Endothelial cell of umbilical vein (primary cell): ENCODE measurements around the gene PTRHD1. TPM values are rescaled to one million over a fixed set of nuclear protein-coding genes. Genes with fewer than 3 reads are reported as not detected.
A peak's percentile ranks its signal among the peaks of the same experiment; 100 is the strongest.

ENCODE experiments used
- BruUV-seq: library from RNA; stranded (reverse); fragments of 400-500 nt; replicated peaks from 2 replicates; lab custom pipeline; 2021; lab: Mats Ljungman, UMichigan
- CTCF ChIA-PET: fragments of 300-600, 350-600 bp; sonication (Branson Sonifier 250); formaldehyde crosslinking; loops from one replicate; lab custom pipeline; 2021; ENCODE audit warnings: antibody characterized with exemption, inconsistent platforms; lab: Charles Lee
- POLR2A ChIA-PET: fragments of 300-600, 350-600 bp; sonication (Branson Sonifier 250); formaldehyde crosslinking; loops from one replicate; lab custom pipeline; 2021; ENCODE audit warnings: antibody characterized with exemption, inconsistent platforms; lab: Charles Lee
- DNase-seq: peaks from one replicate; pipeline ENCODE4 v3.0.0-alpha.2; 2011; ENCODE audit warnings: low read depth, low spot score
- FAIRE-seq: peaks from 2 replicates; lab custom pipeline; 2011; peaks lifted over from hg19 to GRCh38; lab: Jason Lieb, UNC
- H2AFZ ChIP-seq: 2 replicates; pipeline ENCODE4 v1.6.0; 2012; ENCODE audit warnings: low read depth, low read length, control low read depth, inconsistent platforms
- H3K27ac ChIP-seq: 2 replicates; pipeline ENCODE4 v1.5.1; 2011; ENCODE audit warnings: low read depth, mild to moderate bottlenecking, control low read depth, low read length, moderate library complexity; ENCODE audit not compliant: insufficient read depth
- H3K27me3 ChIP-seq, 2 experiments: 2 replicates each; pipeline versions ENCODE4 v1.6.0 to v1.6.1; 2011; ENCODE audit warnings: low read length in 2 of 2, mixed read lengths in 1 of 2; ENCODE audit not compliant: control insufficient read depth in 2 of 2, insufficient read depth in 2 of 2
- H3K36me3 ChIP-seq, 2 experiments: 2 replicates in 1 of 2; 3 replicates in 1 of 2; pipeline ENCODE4 v1.5.1; 2011; ENCODE audit warnings: low read length in 2 of 2, mild to moderate bottlenecking in 1 of 2, moderate library complexity in 1 of 2; ENCODE audit not compliant: control insufficient read depth in 2 of 2, insufficient read depth in 2 of 2; ENCODE audit errors: extremely low read depth in 1 of 2
- H3K4me1 ChIP-seq: 3 replicates; pipeline ENCODE4 v1.5.1; 2011; ENCODE audit warnings: mild to moderate bottlenecking, low read length; ENCODE audit not compliant: control insufficient read depth, insufficient read depth; ENCODE audit errors: extremely low read depth
- H3K4me2 ChIP-seq: 2 replicates; pipeline ENCODE4 v1.6.1; 2011; ENCODE audit warnings: low read length, control low read depth, mixed read lengths; ENCODE audit not compliant: insufficient read depth
- H3K4me3 ChIP-seq, 3 experiments: fragments of 200-600 bp in 1 of 3; sonication (generic), shearing (Covaris generic) in 1 of 3; replicated peaks in 1 of 3; 2 replicates each; pipeline ENCODE4 v1.5.1; 2011 to 2016; ENCODE audit warnings: control low read depth in 3 of 3, low read length in 3 of 3, mild to moderate bottlenecking in 2 of 3, inconsistent platforms in 1 of 3, low read depth in 1 of 3, moderate library complexity in 1 of 3; ENCODE audit not compliant: insufficient read depth in 1 of 3
- H3K79me2 ChIP-seq: 2 replicates; pipeline ENCODE4 v1.6.0; 2012; ENCODE audit warnings: low read length, inconsistent platforms; ENCODE audit not compliant: control insufficient read depth, insufficient read depth
- H3K9ac ChIP-seq: replicated peaks from 2 replicates; pipeline ENCODE3; 2011; ENCODE audit warnings: low read length, control low read depth; ENCODE audit not compliant: insufficient read depth; ENCODE audit errors: extremely low read depth
- H3K9me1 ChIP-seq: replicated peaks from 3 replicates; pipeline ENCODE4 v1.6.0; 2011; ENCODE audit warnings: mild to moderate bottlenecking, low read length; ENCODE audit not compliant: control insufficient read depth, insufficient read depth; ENCODE audit errors: extremely low read depth
- H3K9me3 ChIP-seq: replicated peaks from 2 replicates; pipeline ENCODE4 v1.5.1; 2012; ENCODE audit warnings: low read length, inconsistent platforms; ENCODE audit not compliant: control insufficient read depth, insufficient read depth
- H4K20me1 ChIP-seq: replicated peaks from 2 replicates; pipeline ENCODE3; 2011; ENCODE audit warnings: mild to moderate bottlenecking, low read length; ENCODE audit not compliant: control insufficient read depth, insufficient read depth; ENCODE audit errors: extremely low read depth
- EZH2 ChIP-seq: IDR thresholded peaks from 2 replicates; pipeline ENCODE4 v1.6.1; 2012; ENCODE audit warnings: borderline replicate concordance, low read depth, mild to moderate bottlenecking, moderate library complexity, low read length, inconsistent platforms; ENCODE audit not compliant: severe bottlenecking
- FOS ChIP-seq: IDR thresholded peaks from 2 replicates; pipeline ENCODE4 v1.6.1; 2011; ENCODE audit warnings: mild to moderate bottlenecking, low read length, moderate library complexity, borderline replicate concordance; ENCODE audit not compliant: insufficient read depth
- GATA2 ChIP-seq: IDR thresholded peaks from 2 replicates; pipeline ENCODE4 v1.7.0; 2011; ENCODE audit warnings: low read depth, mild to moderate bottlenecking, moderate library complexity, mixed read lengths, low read length; ENCODE audit not compliant: insufficient read length, insufficient read depth
- JUN ChIP-seq: IDR thresholded peaks from 2 replicates; pipeline ENCODE4 v1.6.1; 2011; ENCODE audit warnings: borderline replicate concordance, low read depth; ENCODE audit not compliant: insufficient read length, insufficient read depth
- MYC ChIP-seq: IDR thresholded peaks from one replicate; pipeline ENCODE4 v1.6.1; 2011; ENCODE audit warnings: mild to moderate bottlenecking, low read depth, low read length
- POLR2A ChIP-seq: IDR thresholded peaks from 2 replicates; pipeline ENCODE4 v1.6.1; 2012; ENCODE audit warnings: low read depth, mild to moderate bottlenecking, control low read depth, low read length
- POLR2AphosphoS5 ChIP-seq: IDR thresholded peaks from 2 replicates; pipeline ENCODE4 v1.6.1; 2012; ENCODE audit warnings: low read depth, mild to moderate bottlenecking, control low read depth, low read length, moderate library complexity; ENCODE audit not compliant: insufficient read depth
- dilution Hi-C: fragments of 300-500 bp; cut with MboI; formaldehyde crosslinking; loops from one replicate; pipeline ENCODE4 v1.15.0; 2019; ENCODE audit warnings: low sequenced_read_pairs; ENCODE audit not compliant: extremely low pct_ligation_motif_present
- intact Hi-C: fragments of 100-400 bp; cut with micrococcal nuclease; formaldehyde crosslinking; loops from one replicate; pipeline ENCODE4 v1.10.0; 2022
- polyA plus RNA-seq, 4 experiments: library from polyadenylated mRNA; depleted of rRNA in 3 of 4; stranded (reverse) in 3 of 4; unstranded in 1 of 4; fragments of >200 nt; gene quantifications; 2 replicates each; pipeline versions ENCODE4 v1.2.1 to v1.2.3, GENCODE V29; 2011 to 2012; ENCODE audit warnings: missing spikeins in 1 of 4
- total RNA-seq: library from RNA; stranded (reverse); gene quantifications from 2 replicates; pipeline ENCODE4 v1.2.3, GENCODE V29; 2021
- TF ChIP-seq, protein P1 (sequence below): IDR thresholded peaks from 2 replicates; pipeline ENCODE4 v1.6.1; 2011; ENCODE audit not compliant: insufficient read depth, insufficient read length
- TF ChIP-seq, protein P2 (sequence below), 2 donors: IDR thresholded peaks; 1 replicate in 1 of 2; 2 replicates in 1 of 2; pipeline ENCODE4 v1.5.1; 2011; ENCODE audit warnings: low read length in 2 of 2, mild to moderate bottlenecking in 2 of 2, moderate library complexity in 2 of 2, control low read depth in 1 of 2, inconsistent platforms in 1 of 2, low read depth in 1 of 2; ENCODE audit not compliant: insufficient read depth in 1 of 2; ENCODE audit errors: extremely low read depth in 1 of 2

Gene PTRHD1
- total and polyA plus RNA-seq, 2 donors (not counting 3 experiments of a cell fraction or from before 2014, with no cell fraction given) = 41.1 to 68.8 TPM

DNA sequence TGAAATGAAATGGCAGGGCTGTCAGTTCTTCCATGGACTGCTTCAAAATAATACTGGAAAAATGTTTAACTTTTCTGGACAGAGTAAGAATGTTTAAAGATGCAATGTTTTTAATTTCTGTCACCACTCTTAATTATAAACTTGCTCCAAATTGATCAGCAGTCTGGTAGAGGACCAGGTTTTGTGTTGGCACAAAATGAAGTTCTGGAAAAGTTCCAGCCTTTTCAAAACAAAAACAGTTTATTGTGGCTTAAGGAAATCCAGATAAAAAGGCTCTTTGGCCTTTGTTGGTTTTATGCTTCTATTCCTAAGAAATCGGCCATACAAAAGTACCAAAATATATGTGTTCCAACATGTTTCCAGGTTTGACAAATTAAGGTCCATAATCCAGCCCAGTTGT, 48.8 kb downstream of the PTRHD1 start:
- H3K4me3 ChIP-seq = no peak overlapping the region
- intact Hi-C loops = no loop called here
- no peak overlapping the region for H2AFZ ChIP-seq
- no peak overlapping the region for H3K9ac ChIP-seq
- H3K27me3 ChIP-seq = no peaks in the 10 kb centered on the region
- H3K9me3 ChIP-seq = no peaks in the 10 kb centered on the region
- no peak overlapping the region for H3K27ac ChIP-seq
- POLR2A ChIA-PET = no interaction called here
- H3K9me1 ChIP-seq = no peaks in the 10 kb centered on the region
- no peak for TF ChIP-seq JUN
- TF ChIP-seq, protein P1, sequence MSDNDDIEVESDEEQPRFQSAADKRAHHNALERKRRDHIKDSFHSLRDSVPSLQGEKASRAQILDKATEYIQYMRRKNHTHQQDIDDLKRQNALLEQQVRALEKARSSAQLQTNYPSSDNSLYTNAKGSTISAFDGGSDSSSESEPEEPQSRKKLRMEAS = no peak
- FAIRE-seq (no peak), DNase-seq (peak; percentile 5)
- no peaks in the 10 kb centered on the region for H3K79me2 ChIP-seq
- peaks cover 0 to 6% of the 10 kb centered on the region in 2 experiments for H3K36me3 ChIP-seq
- H3K4me2 ChIP-seq = no peak overlapping the region
- H3K4me1 ChIP-seq = no peaks in the 10 kb centered on the region
- CTCF ChIA-PET = no interaction called here
- dilution Hi-C loops = no loop called here
- no TSS peak for BruUV-seq
- no peaks in the 10 kb centered on the region for H4K20me1 ChIP-seq

DNA sequence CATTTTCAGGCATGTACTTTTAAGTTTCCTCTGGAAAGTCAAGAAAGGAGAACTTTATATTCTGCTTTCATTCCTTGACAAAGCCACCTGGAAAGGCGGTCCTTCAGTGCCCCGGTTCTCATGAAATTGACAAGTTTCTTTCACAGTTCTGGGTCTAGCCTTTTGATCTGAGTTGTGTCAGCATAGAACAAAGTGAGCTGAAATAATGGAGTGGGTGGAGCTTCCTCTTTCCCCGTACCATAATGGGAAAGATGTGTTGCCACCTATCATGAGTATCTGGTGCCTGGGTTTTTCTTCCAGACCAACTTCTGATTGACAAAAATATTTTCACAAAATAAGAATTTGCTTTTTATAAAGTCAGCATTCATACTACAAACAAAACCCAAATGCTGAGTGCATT, 49.3 kb downstream of the PTRHD1 start:
- Histone ChIP-seq H3K36me3 (peaks cover 0 to 6% of the 10 kb centered on the region in 2 experiments), H3K4me2 (no peak overlapping the region), H3K9ac (no peak overlapping the region), H3K4me3 (no peak overlapping the region), H3K27ac (no peak overlapping the region), H3K9me1 (no peaks in the 10 kb centered on the region), H3K27me3 (no peaks in the 10 kb centered on the region), H3K4me1 (no peaks in the 10 kb centered on the region), H3K79me2 (no peaks in the 10 kb centered on the region), H3K9me3 (no peaks in the 10 kb centered on the region), H2AFZ (no peak overlapping the region), H4K20me1 (no peaks in the 10 kb centered on the region)
- TF ChIP-seq EZH2 = no peak
- TF ChIP-seq JUN = no peak
- no peak for TF ChIP-seq MYC
- no peak for TF ChIP-seq POLR2AphosphoS5
- TF ChIP-seq, protein P2, sequence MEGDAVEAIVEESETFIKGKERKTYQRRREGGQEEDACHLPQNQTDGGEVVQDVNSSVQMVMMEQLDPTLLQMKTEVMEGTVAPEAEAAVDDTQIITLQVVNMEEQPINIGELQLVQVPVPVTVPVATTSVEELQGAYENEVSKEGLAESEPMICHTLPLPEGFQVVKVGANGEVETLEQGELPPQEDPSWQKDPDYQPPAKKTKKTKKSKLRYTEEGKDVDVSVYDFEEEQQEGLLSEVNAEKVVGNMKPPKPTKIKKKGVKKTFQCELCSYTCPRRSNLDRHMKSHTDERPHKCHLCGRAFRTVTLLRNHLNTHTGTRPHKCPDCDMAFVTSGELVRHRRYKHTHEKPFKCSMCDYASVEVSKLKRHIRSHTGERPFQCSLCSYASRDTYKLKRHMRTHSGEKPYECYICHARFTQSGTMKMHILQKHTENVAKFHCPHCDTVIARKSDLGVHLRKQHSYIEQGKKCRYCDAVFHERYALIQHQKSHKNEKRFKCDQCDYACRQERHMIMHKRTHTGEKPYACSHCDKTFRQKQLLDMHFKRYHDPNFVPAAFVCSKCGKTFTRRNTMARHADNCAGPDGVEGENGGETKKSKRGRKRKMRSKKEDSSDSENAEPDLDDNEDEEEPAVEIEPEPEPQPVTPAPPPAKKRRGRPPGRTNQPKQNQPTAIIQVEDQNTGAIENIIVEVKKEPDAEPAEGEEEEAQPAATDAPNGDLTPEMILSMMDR (IDR thresholded peaks at IDR 0.05; ENCODE audit: extremely low read depth in 1 of 2, insufficient read depth in 1 of 2, low read depth in 1 of 2, low read length in 2 of 2) = no peak
- TF ChIP-seq, protein P1 = no peak
- TF ChIP-seq FOS = no peak
- TF ChIP-seq GATA2 = no peak
- no peak for TF ChIP-seq POLR2A
- FAIRE-seq (no peak), DNase-seq (peak; percentile 7)
- intact Hi-C loops = no loop called here
- dilution Hi-C loops = no loop called here
- POLR2A ChIA-PET = no interaction called here
- CTCF ChIA-PET = no interaction called here
- no TSS peak for BruUV-seq
